Small intestine (tissue), 7 donors: ENCODE results near the gene SPOCD1. TPM values are rescaled to one million over a fixed set of nuclear protein-coding genes. Genes with fewer than 3 reads are reported as not detected.
A peak's percentile ranks its signal among the peaks of the same experiment; 100 is the strongest.

Experiments
- DNase-seq, 2 donors: peaks; one replicate each; pipeline versions ENCODE4 v3.0.0 to v3.0.0-alpha.2; 2013
- FAIRE-seq: peaks from 2 replicates; lab custom pipeline; 2012; peaks lifted over from hg19 to GRCh38; lab: Jason Lieb, UNC
- H3K27ac ChIP-seq, 3 donors: one replicate each; pipeline ENCODE4 v1.5.1; 2013; ENCODE audit warnings: low read length in 2 of 3, mild to moderate bottlenecking in 2 of 3, control low read depth in 1 of 3, inconsistent platforms in 1 of 3, low read depth in 1 of 3, moderate library complexity in 1 of 3
- H3K27me3 ChIP-seq, 3 donors: one replicate each; pipeline ENCODE4 v1.6.1; 2013; ENCODE audit warnings: low read length in 3 of 3, inconsistent platforms in 1 of 3; ENCODE audit not compliant: control insufficient read depth in 3 of 3, insufficient read depth in 3 of 3
- H3K36me3 ChIP-seq, 3 donors: one replicate each; pipeline ENCODE4 v1.6.1; 2013; ENCODE audit warnings: low read length in 3 of 3, inconsistent platforms in 1 of 3, low read depth in 1 of 3, mild to moderate bottlenecking in 1 of 3, moderate library complexity in 1 of 3; ENCODE audit not compliant: control insufficient read depth in 3 of 3, insufficient read depth in 2 of 3
- H3K4me1 ChIP-seq, 3 donors: one replicate each; pipeline ENCODE4 v1.6.1; 2013; ENCODE audit warnings: low read length in 2 of 3, inconsistent platforms in 1 of 3, low read depth in 1 of 3, mild to moderate bottlenecking in 1 of 3, moderate library complexity in 1 of 3; ENCODE audit not compliant: control insufficient read depth in 3 of 3, insufficient read depth in 2 of 3
- H3K4me3 ChIP-seq, 3 donors: one replicate each; pipeline ENCODE4 v1.5.1; 2013; ENCODE audit warnings: low read length in 3 of 3, control low read depth in 1 of 3, inconsistent platforms in 1 of 3, low read depth in 1 of 3, mild to moderate bottlenecking in 1 of 3, moderate library complexity in 1 of 3
- H3K9me3 ChIP-seq, 2 donors: one replicate each; pipeline ENCODE4 v1.6.1; 2013; ENCODE audit warnings: low read depth in 1 of 2, low read length in 1 of 2; ENCODE audit not compliant: control insufficient read depth in 2 of 2, insufficient read depth in 1 of 2
- WGBS, 3 donors: extraction: QIAGEN DNeasy Blood & Tissue Kit; methylation state at CpG; one replicate each; pipeline ENCODE4 v1.1.7; 2013; 5-methylcytosine and 5-hydroxymethylcytosine counted together
- polyA plus RNA-seq, 4 donors: library from polyadenylated mRNA; stranded (reverse) in 3 of 4; unstranded in 1 of 4; fragments of 200-250 nt in 3 of 4; fragments of 120-200 nt in 1 of 4; gene quantifications; one replicate each; pipeline versions ENCODE4 v1.2.1 to v1.2.3, GENCODE V29; 2013
- donor health status: healthy with polysubstance abuse.
- donor health status: control.
- donor health status: control.
- donor health status: Bipolar disorder and iron deficiency.
- donor health status: healthy.

The SPOCD1 gene
- polyA plus RNA-seq, 4 donors = 0.81 to 2.0 (median 1.1) TPM; not detected in 1

- H3K36me3 ChIP-seq = no peaks in the 10 kb centered on the region
- no peak overlapping the region for H3K4me3 ChIP-seq
- DNase-seq = peak; percentile 59 to 91
- H3K27me3 ChIP-seq = no peaks in the 10 kb centered on the region
- H3K27ac ChIP-seq = peak overlapping the region in 1 of 3 donors; percentile 92
- FAIRE-seq = no peak
- peaks cover 0 to 19% (median 0%) of the 10 kb centered on the region in 3 donors for H3K4me1 ChIP-seq
- peaks cover 0 to 9% of the 10 kb centered on the region in 2 donors for H3K9me3 ChIP-seq
- 71 to 80% (median 77%) methylated on average over 12 of the region's 12 CpGs for WGBS, 3 donors
Measured at GRCh38 chr1:31855038-31855845, 39.4 kb upstream of the SPOCD1 start.

DNA sequence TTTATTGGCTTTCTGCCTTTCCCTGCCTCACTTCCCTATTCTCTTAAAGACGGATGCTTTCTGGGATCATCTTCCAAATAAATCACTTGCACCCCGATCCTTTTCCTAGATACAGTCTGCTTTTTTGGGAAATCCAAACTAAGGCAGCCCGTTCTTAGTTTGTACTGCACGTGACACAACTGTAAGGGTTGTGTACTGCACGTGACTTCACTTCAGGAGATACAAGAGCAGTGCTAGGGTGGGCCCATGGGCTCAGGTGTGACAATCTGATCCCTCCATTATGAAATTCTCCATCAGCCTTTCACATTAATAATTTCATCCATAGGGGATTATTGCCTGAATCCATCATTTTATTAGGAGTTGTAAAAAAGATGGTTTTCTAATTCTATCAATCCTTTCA, 33.8 kb upstream of the SPOCD1 start:
- Histone ChIP-seq H3K27me3 (no peaks in the 10 kb centered on the region), H3K27ac (no peak overlapping the region), H3K9me3 (no peaks in the 10 kb centered on the region), H3K4me1 (peaks cover 0 to 3% (median 0%) of the 10 kb centered on the region in 3 donors), H3K36me3 (no peaks in the 10 kb centered on the region), H3K4me3 (no peak overlapping the region)
- no peak for DNase-seq
- 82 to 98% (median 84%) methylated on average over 5 of the region's 5 CpGs for WGBS, 3 donors
- FAIRE-seq = no peak

DNA sequence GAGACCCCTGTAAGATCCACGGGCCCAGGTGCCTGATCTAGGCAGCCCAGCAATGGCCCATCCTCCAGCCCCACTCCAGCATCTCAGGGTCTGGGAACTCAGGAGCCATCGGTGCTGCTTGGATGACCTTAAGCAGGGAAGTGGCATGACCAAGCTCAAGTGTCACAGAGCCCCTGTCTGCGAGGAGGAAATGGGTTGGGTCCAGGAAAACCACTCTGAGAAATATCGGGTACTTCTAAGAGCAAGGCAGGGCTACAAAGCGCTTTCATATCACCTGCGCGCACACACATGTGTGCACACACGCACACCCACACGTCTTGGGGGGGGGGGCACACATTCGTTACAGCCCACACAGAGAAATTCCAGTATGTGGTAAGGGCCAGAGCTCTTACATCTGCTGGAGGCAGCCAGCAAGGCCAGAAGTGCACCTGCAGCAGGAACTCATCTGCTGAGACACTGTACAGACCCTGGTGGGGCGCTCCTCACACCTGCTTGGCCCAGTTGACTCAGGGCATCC, 32.6 kb upstream of the SPOCD1 start:
- no peak for FAIRE-seq
- H3K27me3 ChIP-seq = no peaks in the 10 kb centered on the region
- no peak overlapping the region for H3K27ac ChIP-seq

GRCh38 chr1:31846484-31846883, 30.7 kb upstream of the SPOCD1 start:
- H3K27me3 ChIP-seq = no peaks in the 10 kb centered on the region
- H3K27ac ChIP-seq = no peak overlapping the region
- no peaks in the 10 kb centered on the region for H3K36me3 ChIP-seq
- no peaks in the 10 kb centered on the region for H3K4me1 ChIP-seq
- no peak overlapping the region for H3K4me3 ChIP-seq
- H3K9me3 ChIP-seq = no peaks in the 10 kb centered on the region
- FAIRE-seq (no peak), DNase-seq (no peak)

More for the DNA sequence above, 32.6 kb upstream of the SPOCD1 start:
- 63 to 75% (median 71%) methylated on average over 11 of the region's 11 CpGs for WGBS, 3 donors
- DNase-seq = peak in 1 of 2 donors; percentile 26
- Histone ChIP-seq H3K9me3 (no peaks in the 10 kb centered on the region), H3K4me3 (no peak overlapping the region), H3K4me1 (no peaks in the 10 kb centered on the region), H3K36me3 (no peaks in the 10 kb centered on the region)

GRCh38 chr1:31843506-31843905, 27.7 kb upstream of the SPOCD1 start:
- Histone ChIP-seq H3K27me3 (no peaks in the 10 kb centered on the region), H3K4me3 (no peak overlapping the region), H3K27ac (no peak overlapping the region), H3K9me3 (no peaks in the 10 kb centered on the region), H3K4me1 (no peaks in the 10 kb centered on the region), H3K36me3 (no peaks in the 10 kb centered on the region)
- DNase-seq (no peak), FAIRE-seq (no peak)
- WGBS, 3 donors = 61 to 65% (median 62%) methylated on average over 2 of the region's 2 CpGs

GRCh38 chr1:31839662-31840343, 24.0 kb upstream of the SPOCD1 start:
- H3K4me1 ChIP-seq = peaks cover 0 to 2% (median 0%) of the 10 kb centered on the region in 3 donors
- H3K36me3 ChIP-seq = no peaks in the 10 kb centered on the region
- WGBS, 3 donors = 92 to 94% (median 93%) methylated on average over 6 of the region's 6 CpGs
- H3K9me3 ChIP-seq = no peaks in the 10 kb centered on the region
- DNase-seq (no peak), FAIRE-seq (no peak)
- H3K27ac ChIP-seq = no peak overlapping the region
- no peaks in the 10 kb centered on the region for H3K27me3 ChIP-seq
- no peak overlapping the region for H3K4me3 ChIP-seq

- DNase-seq = peak in 1 of 2 donors; percentile 37
- no peak overlapping the region for H3K27ac ChIP-seq
- H3K27me3 ChIP-seq = no peaks in the 10 kb centered on the region
- 27 to 67% (median 44%) methylated on average over 9 of the region's 9 CpGs for WGBS, 3 donors
- H3K36me3 ChIP-seq = no peaks in the 10 kb centered on the region
- no peaks in the 10 kb centered on the region for H3K9me3 ChIP-seq
- H3K4me1 ChIP-seq = peaks cover 0 to 2% (median 0%) of the 10 kb centered on the region in 3 donors
- H3K4me3 ChIP-seq = no peak overlapping the region
- no peak for FAIRE-seq
Measured at GRCh38 chr1:31837451-31838158, 21.8 kb upstream of the SPOCD1 start.

DNA sequence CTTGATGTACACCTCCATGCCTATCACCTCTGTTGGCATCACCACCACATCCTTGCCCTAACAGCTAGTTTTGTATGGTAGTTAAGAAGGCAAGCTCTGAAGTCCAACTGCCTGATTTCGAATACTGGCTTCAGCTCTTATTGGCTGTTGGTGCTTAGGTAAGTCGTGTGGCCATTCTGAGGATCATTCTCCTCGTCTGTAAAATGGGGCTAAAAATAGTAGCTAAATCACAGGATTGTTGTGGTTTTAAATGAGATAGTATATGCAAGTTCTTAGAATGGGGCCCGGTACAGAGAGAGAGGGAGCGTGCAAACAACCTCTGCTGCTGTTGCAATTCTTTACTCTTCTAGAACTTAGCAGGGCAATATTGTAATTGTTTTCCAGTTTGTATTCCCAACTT, 20.8 kb upstream of the SPOCD1 start:
- 76 to 79% (median 79%) methylated on average over 5 of the region's 5 CpGs for WGBS, 3 donors
- H3K27me3 ChIP-seq = no peaks in the 10 kb centered on the region
- no peak for FAIRE-seq
- no peak for DNase-seq
- no peaks in the 10 kb centered on the region for H3K9me3 ChIP-seq
- H3K4me3 ChIP-seq = no peak overlapping the region
- H3K27ac ChIP-seq = no peak overlapping the region
- H3K4me1 ChIP-seq = peaks cover 0 to 3% (median 2%) of the 10 kb centered on the region in 3 donors
- H3K36me3 ChIP-seq = no peaks in the 10 kb centered on the region
